Astrocyte of the spinal cord (primary cell): ENCODE data around the gene PPP1CC.

Experiments
- DNase-seq: peaks from one replicate; pipeline ENCODE4 v3.0.0; 2011; ENCODE audit warnings: low read depth, low spot score
- H3K4me3 ChIP-seq: 2 replicates; pipeline ENCODE4 v1.5.1; 2011; ENCODE audit warnings: low read depth, mild to moderate bottlenecking, low read length, moderate library complexity
- in situ Hi-C: cut with HindIII; loops from 2 replicates; pipeline ENCODE4 v1.10.0; 2017; ENCODE audit warnings: low sequenced_read_pairs
- TF ChIP-seq, protein P1 (sequence below): IDR thresholded peaks from 2 replicates; pipeline ENCODE4 v1.5.1; 2012; ENCODE audit warnings: low read depth, mild to moderate bottlenecking, low read length, inconsistent platforms

Gene PPP1CC

DNA sequence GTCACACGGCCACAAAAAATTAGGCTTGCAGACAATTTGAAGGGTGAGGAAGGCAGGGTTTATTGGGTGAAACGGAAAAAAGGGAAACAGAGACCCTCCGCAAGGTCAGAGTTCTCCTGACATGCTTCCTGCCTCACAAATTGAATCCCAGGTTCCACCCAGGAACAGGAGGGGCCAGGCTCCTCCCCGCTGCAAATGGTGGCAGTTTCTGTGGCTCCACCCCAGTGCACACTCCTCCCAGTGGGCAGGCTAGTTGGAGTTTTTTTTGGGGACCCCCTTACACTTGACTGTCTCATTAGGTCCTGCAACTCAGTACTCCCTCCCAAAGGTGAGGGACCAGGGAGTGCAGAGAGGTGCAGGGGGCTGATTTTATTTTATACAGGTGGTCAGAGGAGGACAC lies 39.4 kb upstream of the PPP1CC start:
- no peak for DNase-seq
- H3K4me3 ChIP-seq, result no peak overlapping the region
- in situ Hi-C loops, result no loop called here
- TF ChIP-seq, protein P1, sequence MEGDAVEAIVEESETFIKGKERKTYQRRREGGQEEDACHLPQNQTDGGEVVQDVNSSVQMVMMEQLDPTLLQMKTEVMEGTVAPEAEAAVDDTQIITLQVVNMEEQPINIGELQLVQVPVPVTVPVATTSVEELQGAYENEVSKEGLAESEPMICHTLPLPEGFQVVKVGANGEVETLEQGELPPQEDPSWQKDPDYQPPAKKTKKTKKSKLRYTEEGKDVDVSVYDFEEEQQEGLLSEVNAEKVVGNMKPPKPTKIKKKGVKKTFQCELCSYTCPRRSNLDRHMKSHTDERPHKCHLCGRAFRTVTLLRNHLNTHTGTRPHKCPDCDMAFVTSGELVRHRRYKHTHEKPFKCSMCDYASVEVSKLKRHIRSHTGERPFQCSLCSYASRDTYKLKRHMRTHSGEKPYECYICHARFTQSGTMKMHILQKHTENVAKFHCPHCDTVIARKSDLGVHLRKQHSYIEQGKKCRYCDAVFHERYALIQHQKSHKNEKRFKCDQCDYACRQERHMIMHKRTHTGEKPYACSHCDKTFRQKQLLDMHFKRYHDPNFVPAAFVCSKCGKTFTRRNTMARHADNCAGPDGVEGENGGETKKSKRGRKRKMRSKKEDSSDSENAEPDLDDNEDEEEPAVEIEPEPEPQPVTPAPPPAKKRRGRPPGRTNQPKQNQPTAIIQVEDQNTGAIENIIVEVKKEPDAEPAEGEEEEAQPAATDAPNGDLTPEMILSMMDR, result no peak

- TF ChIP-seq, protein P1, result no peak
- DNase-seq, result no peak
- in situ Hi-C loops, result no loop called here
- no peak overlapping the region for H3K4me3 ChIP-seq
These were observed 37.8 kb upstream of the PPP1CC start for GRCh38 chr12:110780448-110780847.

DNA sequence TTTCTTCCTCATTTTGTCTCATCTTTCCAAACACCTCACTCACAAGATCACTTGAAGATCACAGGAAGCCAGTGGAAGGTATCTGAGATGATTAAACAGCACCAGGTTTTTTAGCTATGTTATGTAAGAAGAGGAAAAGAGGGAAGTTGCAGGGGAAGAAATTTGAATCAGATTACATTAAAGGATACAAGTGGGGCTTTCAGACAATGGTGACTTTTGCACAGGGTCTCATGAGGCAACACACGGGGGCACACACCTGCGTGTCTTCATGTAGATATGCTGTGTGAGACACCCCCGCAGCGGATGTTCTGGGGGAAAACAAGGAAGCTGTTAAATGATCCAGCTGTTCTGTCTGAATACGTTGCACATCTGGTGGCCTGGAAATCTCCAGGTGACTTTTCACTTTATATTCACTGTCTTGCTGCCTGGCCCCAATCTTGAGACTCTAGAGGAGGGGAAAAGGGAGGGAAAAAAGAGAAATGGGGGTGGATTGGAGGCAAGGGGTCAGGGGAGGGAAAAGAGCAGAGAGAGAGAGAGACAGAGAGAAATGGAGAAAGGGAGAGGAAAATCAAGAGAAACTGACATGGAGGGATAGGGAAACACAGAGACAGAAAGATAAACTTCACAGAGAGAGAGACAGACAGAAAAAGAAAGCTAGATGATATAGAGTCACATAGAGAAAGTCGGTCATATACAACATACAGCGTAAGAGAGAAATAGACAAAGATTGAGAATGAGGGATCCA lies 36.3 kb upstream of the PPP1CC start:
- DNase-seq, result no peak

DNA sequence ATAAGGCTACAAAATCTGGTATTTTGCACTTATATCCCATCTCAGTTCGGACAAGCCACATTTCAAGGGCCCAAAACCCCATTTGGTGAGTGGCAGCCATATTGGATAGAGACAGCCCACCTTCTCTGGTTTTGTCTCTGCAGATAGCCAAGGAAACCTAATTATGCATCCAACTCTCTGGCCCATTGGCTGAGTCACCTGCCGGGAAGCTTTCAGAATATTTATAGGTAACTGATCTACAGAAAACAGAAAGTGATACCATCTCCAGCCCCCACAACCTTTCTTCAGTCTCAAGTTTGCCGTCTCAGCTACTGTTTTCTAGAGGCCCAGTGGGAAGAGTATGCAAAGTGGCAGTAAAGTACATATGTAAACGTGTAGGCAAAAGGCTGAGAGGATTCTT lies 33.7 kb upstream of the PPP1CC start:
- DNase-seq, result no peak
- H3K4me3 ChIP-seq, result no peak overlapping the region
- in situ Hi-C loops, result no loop called here
- TF ChIP-seq, protein P1, result no peak

More for the DNA sequence above, 36.3 kb upstream of the PPP1CC start:
- TF ChIP-seq, protein P1, result no peak
- H3K4me3 ChIP-seq, result no peak overlapping the region
- in situ Hi-C loops, result no loop called here

- TF ChIP-seq, protein P1, result no peak
- DNase-seq, result no peak
- in situ Hi-C loops, result no loop called here
- no peak overlapping the region for H3K4me3 ChIP-seq
These were observed 33.3 kb upstream of the PPP1CC start for GRCh38 chr12:110775997-110776396.

DNA sequence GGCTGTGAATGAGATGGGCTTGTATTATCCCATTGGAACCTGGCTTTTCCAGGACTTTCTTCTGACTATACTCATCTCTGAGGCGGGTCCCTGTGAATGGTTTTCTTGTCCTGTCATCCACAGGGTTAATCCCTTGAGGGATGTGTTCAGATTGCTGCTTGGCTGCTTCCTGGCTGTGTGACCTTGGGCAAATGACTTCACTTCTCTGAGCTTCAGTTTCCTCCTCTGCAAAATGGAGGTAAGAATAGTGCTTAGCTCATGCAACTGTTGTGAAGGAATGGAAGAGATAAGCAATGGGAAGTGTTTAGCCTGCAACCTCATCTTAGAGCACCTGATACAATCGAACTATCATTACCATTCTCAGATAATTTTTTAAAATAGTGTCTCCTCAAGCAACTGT lies 32.1 kb upstream of the PPP1CC start:
- TF ChIP-seq, protein P1, result no peak
- no peak for DNase-seq
- no peak overlapping the region for H3K4me3 ChIP-seq
- in situ Hi-C loops, result no loop called here
